ENCODE measurements around the gene DVL2. TPM values are rescaled to one million over a fixed set of nuclear protein-coding genes. Genes with fewer than 3 reads are reported as not detected.
A peak's percentile ranks its signal among the peaks of the same experiment; 100 is the strongest.

The DVL2 gene
- total and polyA plus RNA-seq, 2 experiments from 2014 or later: 79.2 to 121 TPM

GRCh38 chr17:7204336-7204735 is 30.0 kb downstream of the DVL2 start:
- peaks cover 27% of the 10 kb centered on the region for H3K36me3 ChIP-seq
- H3K9me3 ChIP-seq (ENCODE audit: low read depth): no peaks in the 10 kb centered on the region
- no peak overlapping the region for H3K27ac ChIP-seq
- TF ChIP-seq CTCF (IDR thresholded peaks at IDR 0.05; ENCODE audit: low read depth, low read length): no peak
- H3K4me1 ChIP-seq (ENCODE audit: low read depth): peaks cover 18% of the 10 kb centered on the region
- DNase-seq (ENCODE audit: low read depth in 1 of 2, low spot score in 1 of 2): no peak
- no peaks in the 10 kb centered on the region for H3K27me3 ChIP-seq
- H3K4me3 ChIP-seq: peak overlapping the region; percentile 27

DNA sequence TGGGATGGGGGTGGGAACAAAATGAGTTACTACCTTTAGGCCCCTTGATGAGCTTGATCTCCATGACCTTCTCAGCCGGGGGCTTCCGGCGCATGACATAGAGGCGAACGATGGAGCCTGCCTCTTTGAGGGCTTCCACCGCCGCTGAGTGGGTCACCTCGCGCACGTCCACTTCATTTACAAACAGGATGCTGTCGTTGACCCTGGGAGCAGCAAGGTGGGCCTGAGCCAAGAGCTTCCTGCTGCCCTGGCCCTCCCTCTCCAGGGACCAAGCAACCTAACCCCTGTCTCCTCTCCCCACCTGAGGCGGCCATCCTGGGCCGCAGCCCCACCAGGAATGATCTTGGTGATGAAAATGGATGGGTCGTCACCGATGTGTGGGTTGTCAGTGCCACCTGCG is 30.9 kb downstream of the DVL2 start:
- H3K4me1 ChIP-seq (ENCODE audit: low read depth): peaks cover 11% of the 10 kb centered on the region
- H3K9me3 ChIP-seq (ENCODE audit: low read depth): no peaks in the 10 kb centered on the region
- H3K27ac ChIP-seq: no peak overlapping the region
- TF ChIP-seq CTCF (IDR thresholded peaks at IDR 0.05; ENCODE audit: low read depth, low read length): no peak
- peaks cover 27% of the 10 kb centered on the region for H3K36me3 ChIP-seq
- no peak for DNase-seq (ENCODE audit: low read depth in 1 of 2, low spot score in 1 of 2)
- no peaks in the 10 kb centered on the region for H3K27me3 ChIP-seq
- H3K4me3 ChIP-seq: no peak overlapping the region

DNA sequence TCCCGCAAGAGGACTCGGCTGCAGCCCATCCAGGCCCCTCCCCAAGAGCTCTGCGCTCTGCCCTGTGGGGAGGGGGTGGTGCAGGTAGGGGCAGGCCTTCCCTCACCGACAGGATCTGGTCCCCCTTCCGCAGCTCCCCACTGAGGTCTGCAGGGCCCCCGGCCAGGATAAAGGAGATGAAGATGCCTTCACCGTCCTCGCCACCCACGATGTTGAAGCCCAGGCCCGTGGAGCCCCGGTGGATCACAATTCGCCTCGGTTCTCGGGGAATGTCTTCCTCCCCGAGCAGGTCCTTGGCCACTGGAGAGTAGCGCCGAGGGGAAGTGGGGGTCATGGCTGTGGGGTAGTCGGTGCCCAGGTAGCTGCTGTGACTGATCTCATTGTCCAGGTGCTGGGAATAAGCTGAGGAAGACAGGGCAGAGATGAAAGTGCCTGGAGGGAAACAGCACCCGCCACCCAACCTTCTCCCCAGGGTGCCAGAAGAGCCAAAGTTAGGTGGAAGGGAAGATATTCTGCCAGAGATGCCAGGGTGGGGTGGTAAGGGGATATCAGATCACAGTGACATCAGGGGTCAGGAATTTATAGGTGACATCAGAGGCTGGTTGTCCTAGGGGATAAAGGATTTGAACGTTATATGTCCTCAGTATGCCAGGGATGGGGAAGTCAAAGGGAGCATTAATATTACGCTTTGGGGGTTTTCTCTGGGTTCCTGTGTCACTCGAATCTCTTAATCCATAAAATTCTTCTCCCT is 37.5 kb downstream of the DVL2 start:
- no peaks in the 10 kb centered on the region for H3K4me1 ChIP-seq (ENCODE audit: low read depth)
- TF ChIP-seq CTCF (IDR thresholded peaks at IDR 0.05; ENCODE audit: low read depth, low read length): no peak
- H3K9me3 ChIP-seq (ENCODE audit: low read depth): no peaks in the 10 kb centered on the region
- H3K27ac ChIP-seq: no peak overlapping the region
- no peak overlapping the region for H3K4me3 ChIP-seq
- H3K36me3 ChIP-seq: peaks cover 24% of the 10 kb centered on the region
- no peak for DNase-seq (ENCODE audit: low read depth in 1 of 2, low spot score in 1 of 2)
- no peaks in the 10 kb centered on the region for H3K27me3 ChIP-seq

DNA sequence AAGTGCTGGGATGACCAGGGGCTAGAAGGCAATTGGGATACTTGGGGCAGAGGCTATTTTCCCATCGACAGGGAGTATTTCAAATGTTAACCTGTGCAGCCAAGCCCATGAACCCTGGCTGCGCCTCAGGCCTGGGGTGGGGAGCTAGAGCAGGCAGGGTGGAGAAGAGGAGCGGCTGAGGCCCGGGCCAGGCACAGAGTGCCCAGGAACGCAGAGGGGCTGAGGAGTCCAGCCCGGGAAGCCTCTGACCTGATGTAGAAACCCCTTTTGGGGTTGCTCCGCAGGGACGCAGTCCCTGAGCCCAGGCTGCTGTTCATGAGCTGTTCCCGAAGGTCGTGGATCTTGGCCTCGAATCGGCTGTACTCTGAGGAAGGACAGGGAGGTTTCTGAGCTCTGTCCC is 38.3 kb downstream of the DVL2 start:
- no peak overlapping the region for H3K4me3 ChIP-seq
- no peak for TF ChIP-seq CTCF (IDR thresholded peaks at IDR 0.05; ENCODE audit: low read depth, low read length)
- H3K9me3 ChIP-seq (ENCODE audit: low read depth): no peaks in the 10 kb centered on the region
- H3K4me1 ChIP-seq (ENCODE audit: low read depth): peaks cover 4% of the 10 kb centered on the region
- no peak for DNase-seq (ENCODE audit: low read depth in 1 of 2, low spot score in 1 of 2)
- peaks cover 16% of the 10 kb centered on the region for H3K36me3 ChIP-seq
- no peak overlapping the region for H3K27ac ChIP-seq
- H3K27me3 ChIP-seq: no peaks in the 10 kb centered on the region

DNA sequence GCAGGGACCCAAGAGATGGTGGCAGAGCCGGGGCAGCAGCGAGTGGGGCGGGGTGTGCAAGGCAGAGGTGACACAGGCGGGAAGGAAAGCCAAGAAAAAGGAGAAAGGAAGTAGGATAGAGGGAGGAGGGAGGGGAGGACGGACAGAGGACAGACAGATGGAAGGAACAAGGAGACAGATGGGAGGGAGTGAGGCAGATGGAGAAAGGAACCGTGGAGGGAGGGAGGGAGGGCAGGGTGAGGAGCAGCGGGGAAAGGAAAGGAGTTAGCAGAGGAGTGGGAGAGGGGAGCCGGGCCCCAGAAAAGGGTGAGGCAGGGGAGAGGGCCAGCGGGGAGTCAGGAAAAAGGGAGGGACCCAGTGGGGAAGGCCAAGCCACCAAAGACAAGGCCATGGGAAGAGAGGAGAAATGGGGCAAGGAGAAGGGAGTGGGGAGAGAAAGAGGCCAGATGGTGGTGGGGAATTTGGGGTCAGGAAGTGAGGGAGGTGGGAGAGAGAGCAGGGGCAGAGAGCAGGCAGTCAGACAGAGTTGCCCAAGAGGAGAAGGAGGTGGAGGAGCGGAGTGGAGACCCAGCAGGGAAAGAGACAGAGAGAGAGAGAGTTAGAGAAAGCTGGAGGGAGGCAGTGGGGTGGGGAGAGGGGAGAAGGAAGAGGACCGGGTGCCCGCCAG is 41.9 kb downstream of the DVL2 start:
- Histone ChIP-seq H3K36me3 (peaks cover 18% of the 10 kb centered on the region), H3K9me3 (ENCODE audit: low read depth) (no peaks in the 10 kb centered on the region), H3K4me1 (ENCODE audit: low read depth) (peaks cover 5% of the 10 kb centered on the region), H3K27me3 (no peaks in the 10 kb centered on the region), H3K4me3 (no peak overlapping the region), H3K27ac (no peak overlapping the region)
- no peak for TF ChIP-seq CTCF (IDR thresholded peaks at IDR 0.05; ENCODE audit: low read depth, low read length)
- DNase-seq (ENCODE audit: low read depth in 1 of 2, low spot score in 1 of 2): no peak

Measured in cardiac muscle cell (in vitro differentiated cells and primary cell).